Measurements from ENCODE around the gene IVD.

- no peak for TF ChIP-seq CTCF (IDR thresholded peaks at IDR 0.05; ENCODE audit: low read depth, low read length, missing input control)
- TF ChIP-seq MAX (IDR thresholded peaks at IDR 0.05) = no peak
- no peak for TF ChIP-seq REST (IDR thresholded peaks at IDR 0.05)
- no peak for TF ChIP-seq RAD21 (IDR thresholded peaks at IDR 0.05)
- TF ChIP-seq ZBTB33 (IDR thresholded peaks at IDR 0.05) = no peak
These were observed 32.4 kb downstream of the IVD start for GRCh38 chr15:40437752-40438687.

Data from liver (tissue), 3 donors.